ENCODE measurements around the gene MARCHF7.

GRCh38 chr2:159722580-159722979 is 10.3 kb downstream of the MARCHF7 start:
- no peak for TF ChIP-seq TCF4 (CRISPR knock-in tag; IDR thresholded peaks at IDR 0.05; ENCODE audit: borderline replicate concordance)
- no peak for TF ChIP-seq ZNF8 (CRISPR knock-in tag; IDR thresholded peaks at IDR 0.05)
- TF ChIP-seq RARB (CRISPR knock-in tag; IDR thresholded peaks at IDR 0.05) = no peak
- TF ChIP-seq TOX (CRISPR knock-in tag; IDR thresholded peaks at IDR 0.05; ENCODE audit: borderline replicate concordance) = no peak
- no peak for TF ChIP-seq OSR1 (CRISPR knock-in tag; IDR thresholded peaks at IDR 0.05)
- TF ChIP-seq CREB5 (CRISPR knock-in tag; IDR thresholded peaks at IDR 0.05; ENCODE audit: low read depth) = no peak
- TF ChIP-seq PATZ1 (CRISPR knock-in tag; IDR thresholded peaks at IDR 0.05; ENCODE audit: borderline replicate concordance) = no peak
- no peak for TF ChIP-seq PPARA (CRISPR knock-in tag; IDR thresholded peaks at IDR 0.05; ENCODE audit: borderline replicate concordance)
- TF ChIP-seq ZNF565 (CRISPR knock-in tag; conservative IDR thresholded peaks at IDR 0.05; ENCODE audit: low read depth) = no peak
